ENCODE measurements around the gene KRTAP10-4.
"Not testable (repeated sequence)": the region's sequence is repeated elsewhere in the genome, so short reads cannot be mapped to it uniquely, and the experiment has no call there.

KRTAP10-4 gene

GRCh38 chr21:44558329-44558675 is 15.2 kb upstream of the KRTAP10-4 start:
- not testable (repeated sequence) for DNase-seq

DNA sequence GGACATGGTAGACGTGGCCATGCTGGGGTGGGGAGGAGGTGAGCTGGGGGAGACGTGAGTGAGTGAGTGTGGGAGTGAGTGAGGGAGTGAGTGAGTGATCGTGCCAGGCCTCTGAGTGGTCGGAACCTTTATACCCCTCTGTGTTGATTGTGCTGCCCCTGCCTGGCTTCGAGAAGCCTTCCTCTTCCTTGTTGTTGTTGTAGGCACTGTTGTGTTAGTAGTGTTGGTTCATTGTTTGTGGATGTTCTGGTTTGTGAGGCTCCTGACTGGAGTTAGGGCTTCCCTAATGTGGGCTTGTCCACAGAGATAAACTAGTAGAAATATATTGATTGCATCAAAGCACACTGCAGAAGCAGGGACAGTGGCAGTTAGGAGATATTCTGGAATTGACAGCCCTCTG is 14.8 kb upstream of the KRTAP10-4 start, which contains the start of gene KRTAP10-3:
Gene KRTAP10-3, minus strand, starts transcription at position 101 of the 400 bp plus-strand sequence. Its CDS starts 80 bp downstream, at position 21.
- DNase-seq: no peak

DNA sequence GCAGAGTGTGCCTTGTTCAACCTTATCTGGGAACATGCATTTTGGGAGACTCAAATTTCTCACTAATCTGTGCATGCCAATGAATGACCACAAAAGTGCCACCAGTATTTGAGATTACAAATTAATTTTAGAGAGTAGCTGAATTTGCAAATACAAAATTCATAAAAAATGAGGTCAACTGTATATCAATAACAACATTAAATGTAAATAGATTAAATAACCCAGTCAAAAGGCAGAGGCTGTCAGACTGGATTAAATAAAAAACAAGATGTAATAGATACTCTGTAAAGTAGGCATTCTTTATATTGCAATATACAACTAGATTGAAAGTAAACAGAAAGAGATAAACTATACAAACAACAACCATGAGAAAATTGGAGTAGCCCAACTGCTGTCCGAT is 9.4 kb upstream of the KRTAP10-4 start:
- DNase-seq: no peak

- no peak for DNase-seq
These were observed 8.5 kb upstream of the KRTAP10-4 start for GRCh38 chr21:44564886-44565598.

- DNase-seq: no peak
These were observed 7.1 kb upstream of the KRTAP10-4 start for GRCh38 chr21:44566403-44566802.

GRCh38 chr21:44567481-44568171 is 5.9 kb upstream of the KRTAP10-4 start:
- DNase-seq: no peak

- DNase-seq: no peak
These were observed 5.3 kb upstream of the KRTAP10-4 start for GRCh38 chr21:44568261-44568660.

DNA sequence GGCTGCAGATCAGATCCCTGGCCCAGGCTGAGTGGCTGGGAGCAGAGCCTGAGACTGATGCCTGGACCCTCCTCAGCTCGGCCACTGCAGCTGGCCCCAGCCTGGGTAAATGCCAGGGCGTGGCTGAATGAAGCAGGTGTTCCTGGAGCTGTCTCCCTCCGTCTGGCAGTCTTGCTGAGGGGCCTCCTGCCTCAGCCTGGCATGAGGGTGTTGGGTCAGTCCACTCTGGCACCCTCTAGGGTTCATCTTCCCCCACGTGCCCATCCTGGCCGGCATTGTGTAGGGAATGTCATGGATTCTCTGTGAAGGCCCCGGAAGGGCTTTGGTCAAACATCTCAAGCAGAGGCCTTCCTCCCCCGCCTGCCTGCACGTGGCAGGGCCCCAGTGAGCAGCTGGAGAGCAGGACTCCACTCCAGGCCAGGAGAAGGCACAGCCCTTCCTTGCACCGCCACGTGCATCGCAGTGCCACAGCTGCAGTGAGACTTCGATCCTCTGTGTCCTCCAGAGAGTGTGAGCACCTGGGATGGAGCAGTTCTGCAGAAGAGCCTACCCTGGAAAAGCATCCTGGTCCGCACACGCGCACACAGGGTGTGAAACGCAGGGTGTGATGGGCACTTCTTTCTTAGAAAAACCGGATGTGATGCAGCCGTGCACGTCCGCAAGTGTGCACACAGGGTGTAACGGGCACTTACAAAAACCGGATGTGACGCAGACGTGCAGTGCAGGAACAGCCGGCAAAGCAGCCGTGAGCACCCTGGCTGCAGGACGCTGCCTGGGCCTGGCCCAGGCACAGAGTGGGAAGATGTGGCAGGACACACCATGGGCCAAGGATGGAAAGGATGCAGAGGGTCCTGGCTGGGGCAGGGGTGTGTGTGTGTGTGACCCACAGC is 4.6 kb upstream of the KRTAP10-4 start:
- DNase-seq: no peak

DNA sequence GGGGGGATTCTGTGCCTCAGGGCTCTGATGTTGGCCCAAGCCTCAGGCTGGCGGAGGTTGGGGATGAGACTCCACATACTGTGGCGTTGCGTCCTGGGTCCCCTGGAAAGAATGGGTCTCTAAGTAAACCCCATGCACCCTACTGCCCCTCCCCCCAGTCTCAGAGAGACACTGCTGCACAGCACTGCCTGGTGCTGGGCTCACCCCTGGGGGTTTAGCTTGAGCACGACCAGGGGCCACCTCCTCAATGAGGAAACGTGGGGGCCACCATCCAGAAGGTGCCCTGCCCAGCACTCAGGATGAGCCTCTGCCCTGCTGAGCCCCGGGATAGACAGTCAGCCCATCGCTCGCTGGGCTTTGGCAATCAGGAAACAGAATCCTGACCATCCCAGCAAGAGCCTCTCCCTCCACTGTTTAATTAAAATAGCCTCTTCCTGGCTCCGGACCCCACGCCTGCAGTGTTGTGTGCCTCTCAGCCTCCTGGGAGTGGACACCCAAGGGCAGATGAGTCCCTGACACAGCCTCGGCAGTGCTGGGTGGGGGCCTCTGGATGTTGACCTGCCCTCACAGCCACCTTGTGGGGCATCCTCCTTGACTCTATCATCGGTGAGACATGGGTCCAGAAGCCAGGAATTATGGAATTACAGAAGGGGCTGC is 3.5 kb upstream of the KRTAP10-4 start:
- DNase-seq: no peak

GRCh38 chr21:44571296-44571695 is 2.2 kb upstream of the KRTAP10-4 start:
- DNase-seq: no peak

- DNase-seq: no peak
These were observed 1.4 kb upstream of the KRTAP10-4 start for GRCh38 chr21:44571844-44572782.

- no peak for DNase-seq
These were observed 458 bp upstream of the KRTAP10-4 start for GRCh38 chr21:44572959-44573583.

DNA sequence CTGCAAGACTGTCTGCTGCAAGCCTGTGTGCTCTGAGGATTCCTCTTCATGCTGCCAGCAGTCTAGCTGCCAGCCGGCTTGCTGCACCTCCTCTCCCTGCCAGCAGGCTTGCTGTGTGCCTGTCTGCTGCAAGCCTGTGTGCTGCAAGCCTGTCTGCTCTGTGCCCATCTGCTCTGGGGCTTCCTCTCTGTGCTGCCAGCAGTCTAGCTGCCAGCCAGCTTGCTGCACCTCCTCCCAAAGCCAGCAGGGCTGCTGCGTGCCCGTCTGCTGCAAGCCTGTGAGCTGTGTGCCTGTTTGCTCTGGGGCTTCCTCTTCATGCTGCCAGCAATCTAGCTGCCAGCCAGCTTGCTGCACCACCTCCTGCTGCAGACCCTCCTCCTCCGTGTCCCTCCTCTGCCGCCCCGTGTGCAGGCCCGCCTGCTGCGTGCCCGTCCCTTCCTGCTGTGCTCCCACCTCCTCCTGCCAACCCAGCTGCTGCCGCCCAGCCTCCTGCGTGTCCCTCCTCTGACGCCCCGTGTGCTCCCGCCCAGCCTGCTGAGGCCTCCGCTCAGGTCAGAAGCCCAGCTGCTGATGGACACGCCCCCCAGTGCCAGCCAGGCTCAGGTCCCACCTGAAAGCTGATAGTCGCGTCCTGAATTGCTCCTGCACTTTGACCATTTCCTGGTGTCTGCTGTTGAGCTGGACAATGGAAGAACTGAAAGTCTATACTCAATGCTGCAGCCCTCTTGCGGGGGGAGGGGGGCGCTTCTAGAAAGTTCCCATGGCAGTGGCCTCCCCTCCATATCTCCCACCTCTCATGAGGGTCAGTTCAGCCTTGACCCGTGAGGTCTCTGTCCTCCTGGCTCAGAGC is 1.2 kb downstream of the KRTAP10-4 start:
- no peak for DNase-seq

DNA sequence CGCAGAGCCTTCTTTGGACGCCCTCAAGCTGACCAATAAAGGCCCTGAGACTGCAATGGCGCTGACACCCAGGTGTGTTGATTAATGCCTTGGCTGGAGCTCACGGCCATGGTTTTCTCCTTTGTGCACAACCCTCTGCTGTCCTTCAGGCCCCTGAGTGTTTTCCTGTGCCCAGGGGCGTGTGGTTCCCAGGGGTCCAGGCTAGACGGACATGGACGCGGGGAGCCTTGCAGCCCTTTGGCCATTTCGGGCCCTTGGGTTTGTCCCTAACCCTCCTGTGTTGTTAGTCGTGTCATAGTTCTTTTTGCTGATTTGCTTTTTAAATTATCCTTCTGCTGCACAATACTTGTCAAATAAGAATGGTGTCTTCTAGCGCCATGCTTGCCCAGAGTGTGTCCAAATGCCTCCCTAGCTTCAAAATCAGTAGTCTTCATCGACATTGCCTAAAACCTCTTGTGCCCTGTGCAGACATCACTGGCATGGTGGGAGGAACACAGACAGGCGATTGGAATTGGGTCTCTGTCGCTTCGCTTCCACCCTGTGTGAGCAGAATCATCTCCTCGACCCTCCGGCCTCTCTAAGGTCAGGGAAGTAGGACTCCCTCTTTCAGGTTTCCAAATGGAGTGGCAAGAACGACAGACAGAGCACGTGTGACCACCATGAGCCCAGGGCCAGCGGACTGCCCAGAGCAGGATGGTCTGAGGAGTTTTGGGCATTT is 1.9 kb downstream of the KRTAP10-4 start:
- no peak for DNase-seq

DNA sequence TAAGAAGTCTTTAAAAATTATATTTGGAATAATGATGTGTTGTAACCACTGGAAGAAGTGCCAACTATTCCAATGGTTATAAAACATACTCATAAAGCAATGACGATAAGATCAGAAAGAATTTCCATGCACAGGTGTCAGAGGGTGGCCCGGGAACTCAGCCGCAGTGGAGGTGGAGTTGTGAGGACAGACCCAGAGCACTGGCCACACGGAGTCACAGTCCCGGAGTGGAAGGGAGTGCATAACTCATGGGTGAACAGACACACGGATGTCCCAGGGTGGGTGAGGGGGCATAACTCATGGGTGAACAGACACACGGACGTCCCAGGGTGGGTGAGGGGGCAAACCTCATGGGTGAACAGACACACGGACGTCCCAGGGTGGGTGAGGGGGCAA is 2.5 kb downstream of the KRTAP10-4 start:
- DNase-seq: no peak

- no peak for DNase-seq
These were observed 5.0 kb downstream of the KRTAP10-4 start for GRCh38 chr21:44578371-44579055.

DNA sequence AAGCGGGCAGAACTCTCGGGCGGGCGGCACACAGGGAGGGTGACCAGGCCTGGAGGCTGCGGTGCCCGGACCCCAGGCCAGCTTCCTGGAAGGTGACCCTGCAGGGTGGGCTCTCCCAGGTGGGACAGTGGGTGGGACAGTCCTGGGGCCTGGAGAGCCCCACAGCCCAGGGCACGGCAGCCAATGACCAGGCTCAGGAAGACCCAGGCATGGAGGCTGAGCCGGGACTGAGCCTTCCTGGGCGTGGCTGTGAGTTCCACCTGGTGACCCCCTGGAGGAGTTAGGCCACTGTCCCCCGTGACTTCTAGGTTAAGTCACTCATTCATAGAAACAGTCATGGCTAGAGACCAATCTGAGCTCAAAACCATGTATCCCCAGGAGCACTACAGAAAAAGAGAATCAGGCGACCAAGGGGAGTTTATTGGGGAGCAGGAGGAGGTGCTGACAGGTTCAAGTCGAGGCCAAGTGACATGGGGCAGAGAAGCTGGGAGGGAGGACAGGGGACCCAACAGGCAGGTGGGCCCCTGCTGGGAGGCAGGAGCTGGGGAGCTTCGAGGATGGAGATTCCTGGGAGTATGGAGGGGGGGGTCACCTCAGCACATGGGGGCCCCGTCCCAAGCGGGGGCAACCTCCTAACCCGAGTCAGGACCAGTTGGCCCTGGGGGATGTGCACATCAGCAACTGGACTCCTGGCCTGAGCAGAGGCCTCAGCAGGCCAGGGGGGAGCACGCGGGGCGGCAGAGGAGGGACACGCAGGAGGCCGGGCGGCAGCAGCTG is 5.7 kb downstream of the KRTAP10-4 start:
- DNase-seq: no peak

GRCh38 chr21:44579833-44580144 is 6.3 kb downstream of the KRTAP10-4 start:
- no peak for DNase-seq
